Endothelial cell of umbilical vein (primary cell): Measurements from ENCODE around the gene ZC2HC1B. TPM values are rescaled to one million over a fixed set of nuclear protein-coding genes. Genes with fewer than 3 reads are reported as not detected.

Source experiments
- BruUV-seq: library from RNA; stranded (reverse); fragments of 400-500 nt; replicated peaks from 2 replicates; lab custom pipeline; 2021; lab: Mats Ljungman, UMichigan
- CTCF ChIA-PET: fragments of 300-600, 350-600 bp; sonication (Branson Sonifier 250); formaldehyde crosslinking; loops from one replicate; lab custom pipeline; 2021; ENCODE audit warnings: antibody characterized with exemption, inconsistent platforms; lab: Charles Lee
- POLR2A ChIA-PET: fragments of 300-600, 350-600 bp; sonication (Branson Sonifier 250); formaldehyde crosslinking; loops from one replicate; lab custom pipeline; 2021; ENCODE audit warnings: antibody characterized with exemption, inconsistent platforms; lab: Charles Lee
- DNase-seq: peaks from one replicate; pipeline ENCODE4 v3.0.0-alpha.2; 2011; ENCODE audit warnings: low read depth, low spot score
- FAIRE-seq: peaks from 2 replicates; lab custom pipeline; 2011; peaks lifted over from hg19 to GRCh38; lab: Jason Lieb, UNC
- H2AFZ ChIP-seq: 2 replicates; pipeline ENCODE4 v1.6.0; 2012; ENCODE audit warnings: low read depth, low read length, control low read depth, inconsistent platforms
- H3K27ac ChIP-seq: 2 replicates; pipeline ENCODE4 v1.5.1; 2011; ENCODE audit warnings: low read depth, mild to moderate bottlenecking, control low read depth, low read length, moderate library complexity; ENCODE audit not compliant: insufficient read depth
- H3K27me3 ChIP-seq, 2 experiments: 2 replicates each; pipeline versions ENCODE4 v1.6.0 to v1.6.1; 2011; ENCODE audit warnings: low read length in 2 of 2, mixed read lengths in 1 of 2; ENCODE audit not compliant: control insufficient read depth in 2 of 2, insufficient read depth in 2 of 2
- H3K36me3 ChIP-seq, 2 experiments: 2 replicates in 1 of 2; 3 replicates in 1 of 2; pipeline ENCODE4 v1.5.1; 2011; ENCODE audit warnings: low read length in 2 of 2, mild to moderate bottlenecking in 1 of 2, moderate library complexity in 1 of 2; ENCODE audit not compliant: control insufficient read depth in 2 of 2, insufficient read depth in 2 of 2; ENCODE audit errors: extremely low read depth in 1 of 2
- H3K4me1 ChIP-seq: 3 replicates; pipeline ENCODE4 v1.5.1; 2011; ENCODE audit warnings: mild to moderate bottlenecking, low read length; ENCODE audit not compliant: control insufficient read depth, insufficient read depth; ENCODE audit errors: extremely low read depth
- H3K4me2 ChIP-seq: 2 replicates; pipeline ENCODE4 v1.6.1; 2011; ENCODE audit warnings: low read length, control low read depth, mixed read lengths; ENCODE audit not compliant: insufficient read depth
- H3K4me3 ChIP-seq, 3 experiments: fragments of 200-600 bp in 1 of 3; sonication (generic), shearing (Covaris generic) in 1 of 3; replicated peaks in 1 of 3; 2 replicates each; pipeline ENCODE4 v1.5.1; 2011 to 2016; ENCODE audit warnings: control low read depth in 3 of 3, low read length in 3 of 3, mild to moderate bottlenecking in 2 of 3, inconsistent platforms in 1 of 3, low read depth in 1 of 3, moderate library complexity in 1 of 3; ENCODE audit not compliant: insufficient read depth in 1 of 3
- H3K79me2 ChIP-seq: 2 replicates; pipeline ENCODE4 v1.6.0; 2012; ENCODE audit warnings: low read length, inconsistent platforms; ENCODE audit not compliant: control insufficient read depth, insufficient read depth
- H3K9ac ChIP-seq: replicated peaks from 2 replicates; pipeline ENCODE3; 2011; ENCODE audit warnings: low read length, control low read depth; ENCODE audit not compliant: insufficient read depth; ENCODE audit errors: extremely low read depth
- H3K9me1 ChIP-seq: replicated peaks from 3 replicates; pipeline ENCODE4 v1.6.0; 2011; ENCODE audit warnings: mild to moderate bottlenecking, low read length; ENCODE audit not compliant: control insufficient read depth, insufficient read depth; ENCODE audit errors: extremely low read depth
- H3K9me3 ChIP-seq: replicated peaks from 2 replicates; pipeline ENCODE4 v1.5.1; 2012; ENCODE audit warnings: low read length, inconsistent platforms; ENCODE audit not compliant: control insufficient read depth, insufficient read depth
- H4K20me1 ChIP-seq: replicated peaks from 2 replicates; pipeline ENCODE3; 2011; ENCODE audit warnings: mild to moderate bottlenecking, low read length; ENCODE audit not compliant: control insufficient read depth, insufficient read depth; ENCODE audit errors: extremely low read depth
- CTCF ChIP-seq, 2 donors: IDR thresholded peaks; 1 replicate in 1 of 2; 2 replicates in 1 of 2; pipeline ENCODE4 v1.5.1; 2011; ENCODE audit warnings: low read length in 2 of 2, mild to moderate bottlenecking in 2 of 2, moderate library complexity in 2 of 2, control low read depth in 1 of 2, inconsistent platforms in 1 of 2, low read depth in 1 of 2; ENCODE audit not compliant: insufficient read depth in 1 of 2; ENCODE audit errors: extremely low read depth in 1 of 2
- EZH2 ChIP-seq: IDR thresholded peaks from 2 replicates; pipeline ENCODE4 v1.6.1; 2012; ENCODE audit warnings: borderline replicate concordance, low read depth, mild to moderate bottlenecking, moderate library complexity, low read length, inconsistent platforms; ENCODE audit not compliant: severe bottlenecking
- FOS ChIP-seq: IDR thresholded peaks from 2 replicates; pipeline ENCODE4 v1.6.1; 2011; ENCODE audit warnings: mild to moderate bottlenecking, low read length, moderate library complexity, borderline replicate concordance; ENCODE audit not compliant: insufficient read depth
- GATA2 ChIP-seq: IDR thresholded peaks from 2 replicates; pipeline ENCODE4 v1.7.0; 2011; ENCODE audit warnings: low read depth, mild to moderate bottlenecking, moderate library complexity, mixed read lengths, low read length; ENCODE audit not compliant: insufficient read length, insufficient read depth
- JUN ChIP-seq: IDR thresholded peaks from 2 replicates; pipeline ENCODE4 v1.6.1; 2011; ENCODE audit warnings: borderline replicate concordance, low read depth; ENCODE audit not compliant: insufficient read length, insufficient read depth
- MAX ChIP-seq: IDR thresholded peaks from 2 replicates; pipeline ENCODE4 v1.6.1; 2011; ENCODE audit not compliant: insufficient read depth, insufficient read length
- MYC ChIP-seq: IDR thresholded peaks from one replicate; pipeline ENCODE4 v1.6.1; 2011; ENCODE audit warnings: mild to moderate bottlenecking, low read depth, low read length
- POLR2A ChIP-seq: IDR thresholded peaks from 2 replicates; pipeline ENCODE4 v1.6.1; 2012; ENCODE audit warnings: low read depth, mild to moderate bottlenecking, control low read depth, low read length
- POLR2AphosphoS5 ChIP-seq: IDR thresholded peaks from 2 replicates; pipeline ENCODE4 v1.6.1; 2012; ENCODE audit warnings: low read depth, mild to moderate bottlenecking, control low read depth, low read length, moderate library complexity; ENCODE audit not compliant: insufficient read depth
- dilution Hi-C: fragments of 300-500 bp; cut with MboI; formaldehyde crosslinking; loops from one replicate; pipeline ENCODE4 v1.15.0; 2019; ENCODE audit warnings: low sequenced_read_pairs; ENCODE audit not compliant: extremely low pct_ligation_motif_present
- intact Hi-C: fragments of 100-400 bp; cut with micrococcal nuclease; formaldehyde crosslinking; loops from one replicate; pipeline ENCODE4 v1.10.0; 2022
- polyA plus RNA-seq, 4 experiments: library from polyadenylated mRNA; depleted of rRNA in 3 of 4; stranded (reverse) in 3 of 4; unstranded in 1 of 4; fragments of >200 nt; gene quantifications; 2 replicates each; pipeline versions ENCODE4 v1.2.1 to v1.2.3, GENCODE V29; 2011 to 2012; ENCODE audit warnings: missing spikeins in 1 of 4
- total RNA-seq: library from RNA; stranded (reverse); gene quantifications from 2 replicates; pipeline ENCODE4 v1.2.3, GENCODE V29; 2021

Gene ZC2HC1B
- total and polyA plus RNA-seq, 2 donors (not counting 3 experiments of a cell fraction or from before 2014, with no cell fraction given): not detected

DNA sequence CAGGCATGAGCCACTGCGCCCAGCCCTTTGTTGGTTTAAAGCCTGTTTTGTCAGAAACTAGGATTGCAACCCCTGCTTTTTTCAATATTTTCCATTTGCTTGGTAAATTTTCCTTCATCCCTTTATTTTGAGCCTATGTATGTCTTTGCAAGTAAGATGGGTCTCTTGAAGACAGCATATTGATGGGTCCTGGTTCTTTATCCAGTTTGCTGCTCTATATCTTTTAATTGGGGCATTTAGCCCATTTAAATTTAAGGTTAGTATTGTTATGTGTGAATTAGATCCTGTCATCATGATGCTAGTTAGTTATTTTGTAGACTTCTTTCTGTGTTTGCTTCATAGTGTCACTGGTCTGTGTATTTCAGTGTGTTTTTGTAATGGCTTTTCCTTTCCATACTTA lies 46.8 kb downstream of the ZC2HC1B start:
- H3K79me2 ChIP-seq: no peaks in the 10 kb centered on the region
- no peaks in the 10 kb centered on the region for H3K9me3 ChIP-seq
- intact Hi-C loops: no loop called here
- CTCF ChIA-PET: no interaction called here
- no peak overlapping the region for H3K4me2 ChIP-seq
- no TSS peak for BruUV-seq
- H3K27ac ChIP-seq: no peak overlapping the region
- no peaks in the 10 kb centered on the region for H4K20me1 ChIP-seq
- no peaks in the 10 kb centered on the region for H3K9me1 ChIP-seq
- POLR2A ChIA-PET: no interaction called here
- no peak overlapping the region for H3K4me3 ChIP-seq
- TF ChIP-seq FOS (no peak), POLR2AphosphoS5 (no peak), MYC (no peak), POLR2A (no peak), JUN (no peak), CTCF (IDR thresholded peaks at IDR 0.05; ENCODE audit: extremely low read depth in 1 of 2, insufficient read depth in 1 of 2, low read depth in 1 of 2, low read length in 2 of 2) (no peak), GATA2 (no peak), MAX (no peak), EZH2 (no peak)
- dilution Hi-C loops: no loop called here
- FAIRE-seq (no peak), DNase-seq (no peak)
- H3K4me1 ChIP-seq: no peaks in the 10 kb centered on the region
- H2AFZ ChIP-seq: no peak overlapping the region
- H3K9ac ChIP-seq: no peak overlapping the region
- no peaks in the 10 kb centered on the region for H3K36me3 ChIP-seq
- H3K27me3 ChIP-seq: peaks cover 2 to 5% of the 10 kb centered on the region in 2 experiments
